Activated T-helper 1 cell treated with anti-CD3 and anti-CD28 coated beads, Interleukin-12 subunit alpha, Interleukin-12 subunit beta, Interleukin-2, Interleukin-4 antibody, amounts not matched to agents 30 ng/mL and 10 ng/mL and 1 ng/mL, durations not matched to agents 14 hours and 24 hours and 36 hours (primary cell): ENCODE measurements around the gene SLC22A5. TPM values are rescaled to one million over a fixed set of nuclear protein-coding genes. Genes with fewer than 3 reads are reported as not detected.

Source experiments
- DNase-seq: peaks from one replicate; pipeline ENCODE4 v3.0.0; 2021; ENCODE audit warnings: low spot score
- H3K27ac Mint-ChIP-seq: one replicate; pipeline ENCODE4 v1.8.0; 2021; ENCODE audit warnings: mild to moderate bottlenecking, mixed read lengths
- H3K27me3 Mint-ChIP-seq: one replicate; pipeline ENCODE4 v1.8.0; 2022; ENCODE audit warnings: mild to moderate bottlenecking, moderate library complexity, mixed read lengths; ENCODE audit not compliant: insufficient read depth
- H3K36me3 Mint-ChIP-seq: one replicate; pipeline ENCODE4 v1.8.0; 2021; ENCODE audit warnings: low read depth, mixed read lengths
- H3K4me1 Mint-ChIP-seq: one replicate; pipeline ENCODE4 v1.8.0; 2021; ENCODE audit warnings: low read depth, mixed read lengths
- H3K4me3 Mint-ChIP-seq: one replicate; pipeline ENCODE4 v1.8.0; 2021; ENCODE audit warnings: mild to moderate bottlenecking, moderate library complexity, mixed read lengths
- H3K9me3 Mint-ChIP-seq: one replicate; pipeline ENCODE4 v1.8.0; 2021; ENCODE audit warnings: mixed read lengths
- intact Hi-C: fragments of 100-400 bp; cut with micrococcal nuclease; formaldehyde crosslinking; loops from one replicate; pipeline ENCODE4 v1.15.1; 2024
- total RNA-seq: library from RNA; stranded (reverse); gene quantifications from 2 replicates; pipeline ENCODE4 v1.2.3, GENCODE V29; 2022

Gene SLC22A5
- total RNA-seq, 1 donor from 2014 or later: 6.2 TPM

- Mint-ChIP-seq H3K9me3 (no peaks in the 10 kb centered on the region), H3K27ac (no peak overlapping the region), H3K4me3 (no peak overlapping the region), H3K27me3 (peaks cover 14% of the 10 kb centered on the region), H3K4me1 (no peaks in the 10 kb centered on the region), H3K36me3 (no peaks in the 10 kb centered on the region)
- no peak for DNase-seq
- intact Hi-C loops: no loop called here
Observed at GRCh38 chr5:132353486-132353995, 16.0 kb upstream of the SLC22A5 start.

DNA sequence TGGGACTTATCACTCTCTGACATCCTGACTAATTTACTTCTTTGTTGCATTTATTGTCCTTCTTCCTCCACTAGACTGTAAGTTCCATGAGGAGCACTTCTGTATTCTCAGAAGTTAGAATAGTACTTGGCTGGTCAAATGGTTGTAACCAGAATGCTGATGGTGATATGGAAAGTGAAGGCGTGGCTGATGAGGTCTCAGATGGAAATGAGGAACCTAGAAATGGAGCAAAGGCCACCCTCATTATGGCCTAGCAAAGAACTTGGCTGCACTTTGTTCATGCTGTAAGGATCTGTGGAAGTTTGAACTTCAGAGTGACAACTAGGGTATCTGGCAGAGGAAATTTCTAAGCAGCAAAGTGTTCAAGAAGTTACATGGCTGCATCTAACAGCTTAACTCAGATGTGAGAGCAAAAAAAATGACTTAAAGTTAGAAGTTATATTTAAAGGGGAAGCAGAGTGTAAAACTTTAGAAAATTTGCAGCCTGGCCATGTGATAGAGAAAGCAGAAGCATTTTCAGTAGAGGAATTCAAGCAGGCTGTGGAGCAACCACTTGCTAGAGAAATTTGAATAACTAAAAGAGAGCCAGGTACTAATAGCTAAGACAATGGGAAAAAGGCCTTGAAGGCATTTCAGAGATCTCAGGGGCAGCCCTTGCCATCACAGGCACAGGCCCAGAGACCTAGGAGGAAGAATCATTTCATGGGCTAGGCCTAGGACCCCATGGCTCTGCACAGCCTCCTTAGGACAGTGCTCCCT, 14.9 kb upstream of the SLC22A5 start:
- Mint-ChIP-seq H3K27me3 (peaks cover 14% of the 10 kb centered on the region), H3K36me3 (no peaks in the 10 kb centered on the region), H3K27ac (no peak overlapping the region), H3K4me3 (no peak overlapping the region), H3K9me3 (no peaks in the 10 kb centered on the region), H3K4me1 (no peaks in the 10 kb centered on the region)
- intact Hi-C loops: no loop called here
- no peak for DNase-seq

DNA sequence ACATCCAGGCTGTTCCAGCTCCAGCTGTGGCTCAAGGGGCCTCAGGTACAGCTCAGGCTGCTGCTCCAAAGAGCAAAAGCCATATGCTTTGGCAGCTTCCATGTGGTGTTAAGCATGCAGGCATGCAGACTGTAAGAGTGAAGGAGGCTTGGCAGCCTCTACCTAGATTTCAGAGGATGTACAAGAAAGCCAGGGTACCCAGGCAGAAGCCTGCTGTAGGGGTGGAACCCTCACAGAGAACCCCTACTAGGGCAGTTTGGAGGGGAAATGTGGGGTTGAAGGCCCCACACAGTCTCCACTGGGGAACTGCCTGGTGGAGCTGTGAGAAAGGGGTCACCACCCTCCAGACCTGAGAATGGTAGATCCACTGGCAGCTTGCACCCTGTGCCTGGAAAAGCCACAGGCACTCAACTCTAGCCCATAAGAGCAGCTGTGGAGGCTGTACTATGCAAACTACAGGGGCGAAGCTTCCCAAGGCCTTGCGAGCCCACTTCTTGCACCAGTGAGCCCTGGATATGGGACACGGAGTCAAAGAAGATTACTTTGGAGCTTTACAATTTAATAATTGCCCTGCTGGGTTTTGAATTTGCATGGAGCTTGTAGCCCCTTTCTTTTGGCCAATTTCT, 14.3 kb upstream of the SLC22A5 start:
- Mint-ChIP-seq H3K4me3 (no peak overlapping the region), H3K27me3 (peaks cover 12% of the 10 kb centered on the region), H3K4me1 (no peaks in the 10 kb centered on the region), H3K36me3 (no peaks in the 10 kb centered on the region), H3K9me3 (no peaks in the 10 kb centered on the region), H3K27ac (no peak overlapping the region)
- intact Hi-C loops: no loop called here
- DNase-seq: no peak

GRCh38 chr5:132358775-132359174, 10.7 kb upstream of the SLC22A5 start:
- Mint-ChIP-seq H3K27ac (no peak overlapping the region), H3K9me3 (no peaks in the 10 kb centered on the region), H3K4me1 (no peaks in the 10 kb centered on the region), H3K4me3 (no peak overlapping the region), H3K27me3 (peaks cover 4% of the 10 kb centered on the region), H3K36me3 (no peaks in the 10 kb centered on the region)
- no peak for DNase-seq
- intact Hi-C loops: no loop called here

DNA sequence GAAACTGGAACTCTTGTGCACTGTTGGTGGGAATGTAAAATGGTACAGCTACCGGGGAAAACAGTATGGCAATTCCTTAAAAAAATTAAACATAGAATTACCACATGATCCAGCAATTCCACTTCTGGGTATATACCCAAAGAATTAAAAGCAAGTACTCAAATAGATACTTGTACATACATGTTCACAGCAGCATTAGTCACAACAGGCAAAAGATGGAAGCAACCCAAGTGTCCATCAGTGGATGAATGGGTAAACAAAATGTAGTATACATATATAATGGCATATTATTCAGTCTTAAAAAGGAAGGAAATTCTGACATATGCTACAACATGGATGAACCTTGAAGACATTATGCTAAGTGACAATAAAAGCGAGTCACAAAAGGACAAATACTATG, 7.4 kb upstream of the SLC22A5 start:
- H3K27ac Mint-ChIP-seq: no peak overlapping the region
- H3K27me3 Mint-ChIP-seq: peaks cover 4% of the 10 kb centered on the region
- H3K36me3 Mint-ChIP-seq: no peaks in the 10 kb centered on the region
- H3K4me3 Mint-ChIP-seq: no peak overlapping the region
- no peak for DNase-seq
- no peaks in the 10 kb centered on the region for H3K4me1 Mint-ChIP-seq
- intact Hi-C loops: no loop called here
- no peaks in the 10 kb centered on the region for H3K9me3 Mint-ChIP-seq

DNA sequence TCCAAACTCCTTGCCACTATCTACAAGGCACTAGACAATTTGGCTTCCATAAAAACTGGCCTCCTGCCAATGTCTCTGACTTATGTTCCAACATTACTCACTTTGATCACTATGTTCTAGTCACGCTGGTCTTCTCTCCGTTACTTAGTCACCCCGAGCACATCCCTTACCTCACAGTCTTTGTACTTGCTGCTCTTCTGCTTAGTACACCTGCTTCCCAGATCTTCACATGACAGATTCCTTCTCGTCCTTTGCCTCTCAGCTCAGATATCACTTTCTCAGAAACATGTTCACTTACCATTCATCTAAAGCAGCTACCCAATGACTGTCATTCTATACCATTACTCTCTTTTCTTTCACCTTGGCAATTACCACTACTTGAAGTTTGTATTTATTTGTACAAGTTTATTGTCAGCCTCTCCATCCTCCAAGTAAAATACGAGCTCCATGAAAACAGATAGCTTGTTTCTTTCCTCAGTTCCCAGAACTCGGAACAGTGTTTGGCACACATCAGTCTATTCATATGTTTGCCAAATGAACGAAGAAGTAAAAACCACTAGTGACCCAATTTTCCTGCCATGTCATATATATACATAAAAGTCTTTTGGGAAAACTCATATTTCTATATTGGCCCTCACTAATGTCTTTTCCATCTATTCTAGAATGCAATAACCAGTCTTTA, 5.9 kb upstream of the SLC22A5 start:
- intact Hi-C loops: no loop called here
- H3K27ac Mint-ChIP-seq: no peak overlapping the region
- no peaks in the 10 kb centered on the region for H3K9me3 Mint-ChIP-seq
- peaks cover 4% of the 10 kb centered on the region for H3K27me3 Mint-ChIP-seq
- H3K4me3 Mint-ChIP-seq: no peak overlapping the region
- DNase-seq: no peak
- no peaks in the 10 kb centered on the region for H3K4me1 Mint-ChIP-seq
- H3K36me3 Mint-ChIP-seq: no peaks in the 10 kb centered on the region

GRCh38 chr5:132364319-132364718, 5.2 kb upstream of the SLC22A5 start:
- Mint-ChIP-seq H3K36me3 (no peaks in the 10 kb centered on the region), H3K27me3 (peaks cover 4% of the 10 kb centered on the region), H3K4me3 (no peak overlapping the region), H3K9me3 (no peaks in the 10 kb centered on the region), H3K4me1 (peaks cover 5% of the 10 kb centered on the region), H3K27ac (no peak overlapping the region)
- DNase-seq: no peak
- intact Hi-C loops: no loop called here

- Mint-ChIP-seq H3K4me1 (peaks cover 6% of the 10 kb centered on the region), H3K27ac (no peak overlapping the region), H3K4me3 (no peak overlapping the region), H3K36me3 (no peaks in the 10 kb centered on the region), H3K27me3 (peaks cover 4% of the 10 kb centered on the region), H3K9me3 (no peaks in the 10 kb centered on the region)
- no peak for DNase-seq
- intact Hi-C loops: loop anchor here (5.0 kb wide), 2 partner anchors 188 to 303 kb away; partner anchors contain the start of gene IL3
Observed at GRCh38 chr5:132365213-132365612, 4.3 kb upstream of the SLC22A5 start.

GRCh38 chr5:132368186-132368585, 1.3 kb upstream of the SLC22A5 start:
- Mint-ChIP-seq H3K27me3 (no peaks in the 10 kb centered on the region), H3K4me3 (no peak overlapping the region), H3K27ac (no peak overlapping the region), H3K36me3 (no peaks in the 10 kb centered on the region), H3K4me1 (peaks cover 33% of the 10 kb centered on the region), H3K9me3 (no peaks in the 10 kb centered on the region)
- intact Hi-C loops: loop anchor here (2.0 to 5.0 kb wide), 3 partner anchors 129 to 306 kb away; partner anchors contain the start of gene IL3
- no peak for DNase-seq

DNA sequence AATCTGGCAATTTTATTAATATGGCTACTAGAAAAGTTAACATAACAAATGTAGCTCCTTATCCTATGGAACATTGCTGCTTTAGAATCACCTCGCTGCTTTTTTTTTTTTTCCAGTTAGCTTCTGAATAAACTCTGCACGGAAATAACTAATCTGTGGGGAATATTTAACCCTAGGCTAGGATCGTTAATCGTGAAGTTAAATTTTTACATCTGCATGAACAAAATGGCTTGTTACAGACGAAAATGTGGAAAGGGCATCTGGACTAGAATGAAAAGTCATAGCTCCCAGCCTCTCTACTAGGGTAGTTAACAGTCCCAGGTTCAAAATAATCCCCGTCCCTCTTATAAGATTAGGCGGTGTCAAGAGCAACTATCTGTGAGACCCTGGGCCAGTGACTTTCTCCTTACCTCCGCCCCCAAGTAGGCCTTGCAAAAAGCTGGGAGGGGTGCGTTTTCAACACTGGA, 470 bp upstream of the SLC22A5 start:
- intact Hi-C loops: loop anchor here (1.0 to 5.0 kb wide), 4 partner anchors 75 to 307 kb away; partner anchors contain the start of genes IL3 and SLC22A4
- H3K4me3 Mint-ChIP-seq: peak overlapping the region; percentile 61
- DNase-seq: no peak
- peaks cover 33% of the 10 kb centered on the region for H3K4me1 Mint-ChIP-seq
- H3K27ac Mint-ChIP-seq: no peak overlapping the region
- H3K36me3 Mint-ChIP-seq: no peaks in the 10 kb centered on the region
- no peaks in the 10 kb centered on the region for H3K27me3 Mint-ChIP-seq
- H3K9me3 Mint-ChIP-seq: no peaks in the 10 kb centered on the region

DNA sequence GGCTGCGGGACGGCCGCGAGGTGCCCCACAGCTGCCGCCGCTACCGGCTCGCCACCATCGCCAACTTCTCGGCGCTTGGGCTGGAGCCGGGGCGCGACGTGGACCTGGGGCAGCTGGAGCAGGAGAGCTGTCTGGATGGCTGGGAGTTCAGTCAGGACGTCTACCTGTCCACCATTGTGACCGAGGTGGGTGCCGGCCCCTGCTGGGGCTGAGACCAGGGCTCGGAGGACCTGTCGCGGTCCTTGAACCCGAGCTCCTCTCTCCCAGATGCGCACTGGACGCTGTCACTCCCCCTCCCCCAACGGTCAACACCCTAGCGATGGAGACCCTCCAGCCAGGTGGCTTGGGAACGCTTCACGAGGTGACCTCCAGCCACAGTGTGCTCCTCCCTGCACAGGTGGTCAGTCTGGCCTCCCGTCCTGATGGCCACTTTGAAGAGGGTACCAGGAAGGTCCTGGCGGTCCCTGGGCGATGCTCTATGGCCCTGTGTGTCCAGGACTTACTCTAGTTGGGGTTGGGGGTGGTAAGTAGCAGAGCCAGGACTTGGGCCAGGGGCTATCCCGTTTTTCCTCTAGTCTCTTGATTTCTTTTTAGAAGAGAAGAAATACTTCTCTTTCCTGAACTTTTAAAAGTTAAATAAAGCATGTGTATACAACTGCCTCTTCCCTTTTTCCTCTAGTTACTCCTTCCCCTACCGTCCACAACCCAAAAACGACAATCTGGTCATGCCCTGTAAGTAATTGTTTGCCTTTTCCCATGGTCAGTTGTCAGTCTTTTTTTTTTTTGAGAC, 866 bp downstream of the SLC22A5 start:
- H3K4me3 Mint-ChIP-seq: peak overlapping the region; percentile 81
- no peaks in the 10 kb centered on the region for H3K36me3 Mint-ChIP-seq
- H3K4me1 Mint-ChIP-seq: peaks cover 33% of the 10 kb centered on the region
- no peaks in the 10 kb centered on the region for H3K27me3 Mint-ChIP-seq
- DNase-seq: no peak
- no peaks in the 10 kb centered on the region for H3K9me3 Mint-ChIP-seq
- H3K27ac Mint-ChIP-seq: peak overlapping the region; percentile 70
- intact Hi-C loops: no loop called here

- Mint-ChIP-seq H3K27ac (peak overlapping the region; percentile 70), H3K9me3 (no peaks in the 10 kb centered on the region), H3K4me3 (peak overlapping the region; percentile 81), H3K4me1 (peaks cover 33% of the 10 kb centered on the region), H3K36me3 (no peaks in the 10 kb centered on the region), H3K27me3 (no peaks in the 10 kb centered on the region)
- intact Hi-C loops: no loop called here
- no peak for DNase-seq
Observed at GRCh38 chr5:132370971-132371602, 1.6 kb downstream of the SLC22A5 start.
